GM12874 (cell line): ENCODE measurements around the gene EML4.

Source experiments
- TF ChIP-seq, protein P1 (sequence below): IDR thresholded peaks from 2 replicates; pipeline ENCODE4 v1.5.1; 2011; ENCODE audit warnings: low read depth, mild to moderate bottlenecking, control low read depth, low read length, moderate library complexity; ENCODE audit not compliant: insufficient read depth

The EML4 gene

DNA sequence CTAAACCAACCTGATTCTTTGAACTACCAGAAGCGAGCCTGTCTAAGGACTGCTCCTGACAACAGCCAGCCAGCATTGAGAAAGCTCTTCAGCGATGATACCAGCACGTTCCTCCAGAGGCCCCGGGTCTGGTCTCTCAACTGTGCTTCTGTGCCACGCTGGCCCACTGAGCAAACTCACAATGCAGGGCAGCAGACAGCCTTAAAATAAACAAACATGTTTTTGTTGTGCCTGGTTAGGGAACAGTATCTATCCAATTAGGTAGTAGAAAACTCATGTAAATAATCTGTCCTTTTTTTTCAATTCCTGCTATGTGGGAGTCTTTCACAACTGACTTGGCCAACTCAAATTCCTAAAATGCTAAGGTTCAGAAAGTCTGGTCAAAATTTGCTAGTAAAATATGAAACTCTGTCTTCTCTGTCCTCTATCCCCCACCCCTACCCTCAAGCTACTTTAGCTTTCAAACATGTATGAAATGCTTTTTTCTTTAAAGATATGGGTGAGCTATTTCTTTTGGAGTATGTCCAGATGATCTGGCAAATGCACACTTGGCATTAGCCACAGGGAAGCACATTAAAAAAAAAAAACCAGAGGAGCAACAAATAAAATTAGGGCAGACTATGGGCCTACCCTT is 21.4 kb upstream of the EML4 start:
- TF ChIP-seq, protein P1, sequence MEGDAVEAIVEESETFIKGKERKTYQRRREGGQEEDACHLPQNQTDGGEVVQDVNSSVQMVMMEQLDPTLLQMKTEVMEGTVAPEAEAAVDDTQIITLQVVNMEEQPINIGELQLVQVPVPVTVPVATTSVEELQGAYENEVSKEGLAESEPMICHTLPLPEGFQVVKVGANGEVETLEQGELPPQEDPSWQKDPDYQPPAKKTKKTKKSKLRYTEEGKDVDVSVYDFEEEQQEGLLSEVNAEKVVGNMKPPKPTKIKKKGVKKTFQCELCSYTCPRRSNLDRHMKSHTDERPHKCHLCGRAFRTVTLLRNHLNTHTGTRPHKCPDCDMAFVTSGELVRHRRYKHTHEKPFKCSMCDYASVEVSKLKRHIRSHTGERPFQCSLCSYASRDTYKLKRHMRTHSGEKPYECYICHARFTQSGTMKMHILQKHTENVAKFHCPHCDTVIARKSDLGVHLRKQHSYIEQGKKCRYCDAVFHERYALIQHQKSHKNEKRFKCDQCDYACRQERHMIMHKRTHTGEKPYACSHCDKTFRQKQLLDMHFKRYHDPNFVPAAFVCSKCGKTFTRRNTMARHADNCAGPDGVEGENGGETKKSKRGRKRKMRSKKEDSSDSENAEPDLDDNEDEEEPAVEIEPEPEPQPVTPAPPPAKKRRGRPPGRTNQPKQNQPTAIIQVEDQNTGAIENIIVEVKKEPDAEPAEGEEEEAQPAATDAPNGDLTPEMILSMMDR: no peak

DNA sequence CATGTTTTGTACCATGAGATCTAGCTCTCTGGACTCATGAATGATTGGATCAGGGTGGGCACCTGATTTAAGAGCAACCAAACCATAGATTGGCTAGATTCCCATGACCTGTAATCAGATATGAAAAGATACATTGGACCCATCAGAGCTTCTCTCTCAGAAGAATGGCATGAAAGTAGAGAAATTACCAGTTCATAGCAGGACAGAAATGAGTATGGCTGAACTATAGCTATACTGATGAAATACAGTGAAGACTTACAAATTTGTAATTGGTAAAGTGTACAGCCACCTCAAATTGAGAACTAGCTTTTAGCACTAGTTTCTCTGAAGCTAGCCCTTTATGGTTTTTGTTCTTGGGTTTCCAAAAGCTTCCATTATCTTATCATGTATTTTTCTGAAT is 19.0 kb upstream of the EML4 start:
- TF ChIP-seq, protein P1: no peak

GRCh38 chr2:42153944-42154581 is 15.1 kb upstream of the EML4 start:
- TF ChIP-seq, protein P1: no peak

DNA sequence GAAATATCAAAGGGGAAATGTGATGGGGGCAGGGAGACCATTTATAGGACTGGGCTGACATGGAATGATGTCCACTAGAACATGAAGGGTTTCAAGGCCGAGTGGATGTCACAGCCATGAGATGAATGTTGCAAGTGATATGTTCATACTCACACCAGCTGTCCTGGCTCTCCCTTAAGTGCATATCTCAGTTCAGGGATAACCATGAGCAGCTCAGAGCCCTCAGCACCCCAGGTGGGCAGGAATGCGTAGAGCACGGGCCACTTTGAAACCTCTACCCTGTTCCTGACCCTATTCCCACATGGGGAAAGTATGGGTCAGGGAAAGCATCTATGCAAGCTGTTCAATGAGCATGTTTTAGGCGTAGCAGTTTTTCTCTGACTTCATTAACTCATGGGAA is 12.4 kb upstream of the EML4 start:
- TF ChIP-seq, protein P1: no peak

- TF ChIP-seq, protein P1: no peak
Observed at GRCh38 chr2:42161444-42161843, 7.7 kb upstream of the EML4 start.

DNA sequence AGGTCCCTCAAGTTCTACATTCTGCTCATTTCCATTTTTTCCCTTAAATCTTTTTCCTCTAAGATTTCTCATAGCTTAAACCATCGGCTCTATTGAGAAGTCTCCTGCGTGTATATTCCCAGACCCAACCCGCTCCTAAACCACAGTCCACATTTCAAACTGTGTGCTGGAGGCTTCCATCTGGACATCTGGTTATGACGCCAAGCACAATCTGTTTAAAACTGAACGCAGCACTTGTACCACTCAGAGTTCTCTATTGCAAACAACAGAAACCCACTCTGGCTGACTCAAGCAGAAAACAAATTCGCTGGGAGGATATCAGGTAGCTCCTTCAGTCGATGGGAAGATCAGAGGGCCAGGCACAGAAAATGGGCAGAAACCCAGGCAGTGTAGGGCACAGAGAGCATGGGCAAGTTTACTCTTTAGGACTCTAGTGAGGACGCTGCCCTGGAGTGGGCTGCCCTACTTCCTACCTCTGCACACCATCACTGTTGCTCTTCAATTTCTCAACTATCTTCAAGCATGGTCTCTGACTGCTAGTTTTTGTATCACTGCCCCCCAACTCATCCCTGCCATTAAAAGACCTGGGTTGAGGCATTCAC is 5.6 kb upstream of the EML4 start:
- TF ChIP-seq, protein P1: no peak

GRCh38 chr2:42164046-42164445 is 5.1 kb upstream of the EML4 start:
- TF ChIP-seq, protein P1: no peak
